Measurements from ENCODE around the gene HNRNPUL2. TPM values are rescaled to one million over a fixed set of nuclear protein-coding genes. Genes with fewer than 3 reads are reported as not detected.
A peak's percentile ranks its signal among the peaks of the same experiment; 100 is the strongest.

Gene HNRNPUL2
- total RNA-seq, 1 donor from 2014 or later: 61.5 TPM

DNA sequence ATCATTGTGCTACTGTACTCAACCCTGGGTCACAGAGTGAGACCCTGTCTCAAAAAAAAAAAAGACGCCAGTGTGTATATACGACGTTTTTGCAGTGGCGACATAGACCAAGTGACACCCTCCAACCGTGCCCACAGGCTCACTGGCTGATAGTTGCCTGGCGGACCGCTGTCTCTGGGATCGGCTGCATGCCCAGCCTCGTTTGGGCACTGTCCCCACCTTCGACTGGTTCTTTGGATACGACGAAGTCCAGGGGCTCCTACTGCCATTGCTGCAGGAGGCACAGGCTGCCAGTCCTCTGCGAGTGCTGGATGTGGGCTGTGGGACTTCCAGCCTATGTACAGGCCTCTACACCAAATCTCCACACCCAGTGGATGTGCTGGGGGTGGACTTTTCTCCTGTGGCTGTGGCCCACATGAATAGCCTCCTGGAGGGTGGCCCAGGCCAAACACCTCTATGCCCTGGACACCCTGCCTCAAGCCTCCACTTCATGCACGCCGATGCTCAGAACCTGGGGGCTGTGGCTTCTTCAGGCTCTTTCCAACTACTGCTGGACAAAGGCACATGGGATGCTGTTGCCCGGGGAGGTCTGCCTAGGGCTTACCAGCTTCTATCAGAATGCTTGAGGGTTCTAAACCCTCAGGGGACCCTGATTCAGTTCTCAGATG lies 60.9 kb downstream of the HNRNPUL2 start:
- Mint-ChIP-seq H3K4me1 (peaks cover 27% of the 10 kb centered on the region), H3K27me3 (ENCODE audit: low read depth) (no peaks in the 10 kb centered on the region), H3K9me3 (no peaks in the 10 kb centered on the region), H3K4me3 (peak overlapping the region; percentile 96), H3K27ac (peak overlapping the region; percentile 97), H3K36me3 (peaks cover 5% of the 10 kb centered on the region)
- DNase-seq (ENCODE audit: low spot score in 2 of 2, unreplicated experiment in 2 of 2): no peak
- TF ChIP-seq CTCF (IDR thresholded peaks at IDR 0.05; ENCODE audit: unreplicated experiment): no peak

DNA sequence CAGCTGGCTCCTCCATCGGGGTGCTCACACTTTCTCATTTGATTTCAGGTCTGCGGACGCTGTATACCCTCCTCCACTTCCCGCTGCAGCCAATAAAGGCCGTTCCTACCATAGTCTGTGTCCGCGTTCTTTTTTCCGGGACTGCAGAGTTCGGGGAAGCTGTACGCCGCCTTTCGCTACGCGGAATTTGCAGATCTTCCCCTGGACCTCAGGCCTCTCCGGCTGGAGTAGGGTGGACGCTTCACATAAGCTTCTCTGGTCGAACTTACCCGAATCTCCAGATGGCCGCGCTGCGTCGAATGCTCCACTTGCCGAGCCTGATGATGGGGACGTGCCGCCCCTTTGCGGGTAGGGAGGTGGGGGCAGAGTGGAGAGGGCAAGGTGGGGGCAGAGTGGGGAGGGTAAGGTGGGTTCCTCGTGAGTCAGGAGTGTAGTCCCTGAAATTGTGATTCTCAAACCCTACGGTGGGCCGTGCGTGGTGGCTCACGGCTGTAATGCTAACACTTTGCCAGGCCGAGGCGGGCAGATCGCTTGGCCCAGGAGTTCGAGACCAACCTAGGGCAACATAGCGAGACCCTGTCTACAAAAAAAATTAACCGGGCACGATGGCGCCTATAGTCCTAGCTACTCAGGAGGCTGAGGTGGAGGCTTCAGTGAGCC lies 61.5 kb downstream of the HNRNPUL2 start:
- Mint-ChIP-seq H3K27me3 (ENCODE audit: low read depth) (no peaks in the 10 kb centered on the region), H3K36me3 (peaks cover 5% of the 10 kb centered on the region), H3K4me3 (peak overlapping the region; percentile 96), H3K9me3 (no peaks in the 10 kb centered on the region), H3K27ac (peak overlapping the region; percentile 97), H3K4me1 (peaks cover 21% of the 10 kb centered on the region)
- TF ChIP-seq CTCF (IDR thresholded peaks at IDR 0.05; ENCODE audit: unreplicated experiment): no peak
- DNase-seq (ENCODE audit: low spot score in 2 of 2, unreplicated experiment in 2 of 2): no peak

DNA sequence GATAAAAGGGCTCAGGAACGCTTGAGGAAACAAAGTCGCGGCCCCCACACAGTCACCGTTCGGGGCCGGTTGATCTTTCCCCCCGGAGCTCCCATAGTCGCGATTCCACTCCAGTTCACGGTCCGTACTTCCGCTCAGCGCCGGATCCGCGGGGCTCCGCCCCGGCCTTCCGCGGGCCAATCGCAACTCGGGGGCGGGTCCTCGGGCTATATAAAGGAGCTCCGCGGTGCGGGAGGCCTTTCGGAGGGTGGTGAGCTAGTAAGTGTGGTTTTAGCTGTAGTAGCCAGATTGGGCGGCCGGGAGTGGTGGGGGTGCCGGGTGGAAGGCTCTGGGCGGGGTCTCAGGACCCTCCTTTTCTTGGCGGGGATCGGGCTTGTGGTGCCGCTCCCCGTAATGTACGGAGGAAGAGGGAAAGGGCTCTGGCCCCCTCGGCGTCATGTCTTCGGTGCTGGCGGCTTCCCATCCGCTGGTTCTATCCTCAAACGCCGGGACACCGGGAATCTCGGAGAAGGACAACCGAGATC lies 62.1 kb downstream of the HNRNPUL2 start, which contains the start of the genes C11orf98 and CSKMT:
Gene C11orf98, minus strand, starts transcription at position 136 of the 524 bp plus-strand sequence. Its CDS starts 41 bp downstream, at position 95.
Gene CSKMT, plus strand, starts transcription at position 238 of the 524 bp plus-strand sequence. CDS start 568 bp downstream, outside the sequence.
- no peak for TF ChIP-seq CTCF (IDR thresholded peaks at IDR 0.05; ENCODE audit: unreplicated experiment)
- H3K4me3 Mint-ChIP-seq: peak within 1 kb of the TSS; percentile 96
- peaks cover 20% of the 10 kb centered on the region for H3K4me1 Mint-ChIP-seq
- no peaks in the 10 kb centered on the region for H3K9me3 Mint-ChIP-seq
- H3K27me3 Mint-ChIP-seq (ENCODE audit: low read depth): no peaks in the 10 kb centered on the region
- peak; percentile 86 to 99 for DNase-seq (ENCODE audit: low spot score in 2 of 2, unreplicated experiment in 2 of 2)
- peaks cover 5% of the 10 kb centered on the region for H3K36me3 Mint-ChIP-seq
- peak within 1 kb of the TSS; percentile 97 for H3K27ac Mint-ChIP-seq

GRCh38 chr11:62664405-62665074 lies 62.7 kb downstream of the HNRNPUL2 start:
- Mint-ChIP-seq H3K36me3 (peaks cover 5% of the 10 kb centered on the region), H3K9me3 (no peaks in the 10 kb centered on the region), H3K4me1 (peaks cover 19% of the 10 kb centered on the region), H3K27me3 (ENCODE audit: low read depth) (no peaks in the 10 kb centered on the region), H3K27ac (peak overlapping the region; percentile 97), H3K4me3 (peak overlapping the region; percentile 96)
- DNase-seq (ENCODE audit: low spot score in 2 of 2, unreplicated experiment in 2 of 2): no peak
- no peak for TF ChIP-seq CTCF (IDR thresholded peaks at IDR 0.05; ENCODE audit: unreplicated experiment)

Other genes with a start within 250 kb of the HNRNPUL2 start
- gene AHNAK, start 180.7 kb downstream of the HNRNPUL2 start, total RNA-seq: 456 to 481 TPM (median 480 TPM) in 3 replicates
- gene EEF1G, start 153.6 kb downstream of the HNRNPUL2 start, total RNA-seq: 1,747 to 1,829 TPM (median 1,814 TPM) in 3 replicates
- gene TUT1, start 135.9 kb downstream of the HNRNPUL2 start, total RNA-seq: 23.7 to 26.0 TPM (median 24.2 TPM) in 3 replicates
- gene MTA2, start 125.6 kb downstream of the HNRNPUL2 start, total RNA-seq: 121 to 126 TPM (median 124 TPM) in 3 replicates
- 52.2 to 54.3 TPM (median 53.3 TPM) in 3 replicates for gene EML3, start 114.7 kb downstream of the HNRNPUL2 start, total RNA-seq
- gene ROM1, start 114.2 kb downstream of the HNRNPUL2 start, total RNA-seq: 1.7 to 2.5 TPM (median 1.8 TPM) in 3 replicates
- gene B3GAT3, start 105.5 kb downstream of the HNRNPUL2 start, total RNA-seq: 48.1 to 56.4 TPM (median 52.6 TPM) in 3 replicates
- gene GANAB, start 80.8 kb downstream of the HNRNPUL2 start, total RNA-seq: 324 to 342 TPM (median 334 TPM) in 3 replicates
- gene INTS5, start 74.2 kb downstream of the HNRNPUL2 start, total RNA-seq: 21.0 to 22.3 TPM (median 21.1 TPM) in 3 replicates
- 44.9 to 47.5 TPM (median 47.0 TPM) in 3 replicates for gene C11orf98, start 62.2 kb downstream of the HNRNPUL2 start, total RNA-seq
- 17.1 to 20.6 TPM (median 18.7 TPM) in 3 replicates for gene CSKMT, start 62.1 kb downstream of the HNRNPUL2 start, total RNA-seq
- 7.3 to 8.4 TPM (median 8.0 TPM) in 3 replicates for gene UQCC3, start 55.8 kb downstream of the HNRNPUL2 start, total RNA-seq
- 8.3 to 11.6 TPM (median 9.8 TPM) in 3 replicates for gene LBHD1, start 55.2 kb downstream of the HNRNPUL2 start, total RNA-seq
- 112 to 119 TPM (median 118 TPM) in 3 replicates for gene UBXN1, start 48.4 kb downstream of the HNRNPUL2 start, total RNA-seq
- 1.6 to 2.3 TPM (median 1.7 TPM) in 3 replicates for gene LRRN4CL, start 37.9 kb downstream of the HNRNPUL2 start, total RNA-seq
- gene BSCL2, start 20.0 kb downstream of the HNRNPUL2 start, total RNA-seq: 56.9 to 61.4 TPM (median 58.3 TPM) in 3 replicates
- gene GNG3, start 19.8 kb downstream of the HNRNPUL2 start, total RNA-seq: 0.60 to 1.5 TPM (median 0.97 TPM) in 3 replicates
- 39.8 to 46.0 TPM (median 41.7 TPM) in 3 replicates for gene TTC9C, start 1.0 kb upstream of the HNRNPUL2 start, total RNA-seq
- gene ZBTB3, start 26.7 kb upstream of the HNRNPUL2 start, total RNA-seq: 11.6 to 14.7 TPM (median 13.2 TPM) in 3 replicates
- 84.0 to 89.2 TPM (median 85.2 TPM) in 3 replicates for gene POLR2G, start 34.1 kb upstream of the HNRNPUL2 start, total RNA-seq
- gene TAF6L, start 43.9 kb upstream of the HNRNPUL2 start, total RNA-seq: 40.2 to 42.9 TPM (median 42.8 TPM) in 3 replicates
- 31.3 to 33.9 TPM (median 32.6 TPM) in 3 replicates for gene TMEM179B, start 59.9 kb upstream of the HNRNPUL2 start, total RNA-seq
- 17.4 to 21.4 TPM (median 19.2 TPM) in 3 replicates for gene TMEM223, start 64.5 kb upstream of the HNRNPUL2 start, total RNA-seq
- gene NXF1, start 78.0 kb upstream of the HNRNPUL2 start, total RNA-seq: 108 to 111 TPM (median 110 TPM) in 3 replicates
- 55.2 to 57.9 TPM (median 55.8 TPM) in 3 replicates for gene STX5, start 104.6 kb upstream of the HNRNPUL2 start, total RNA-seq
- gene TEX54, start 105.4 kb upstream of the HNRNPUL2 start, total RNA-seq: not detected in 3 replicates
- 59.3 to 63.7 TPM (median 62.1 TPM) in 3 replicates for gene WDR74, start 112.1 kb upstream of the HNRNPUL2 start, total RNA-seq
- 205 to 212 TPM (median 208 TPM) in 3 replicates for gene SLC3A2, start 153.4 kb upstream of the HNRNPUL2 start, total RNA-seq
- gene CHRM1, start 193.9 kb upstream of the HNRNPUL2 start, total RNA-seq: 0.09 to 0.72 TPM (median 0.11 TPM) in 3 replicates